ENCODE measurements around the gene HOXA13.

The HOXA13 gene

DNA sequence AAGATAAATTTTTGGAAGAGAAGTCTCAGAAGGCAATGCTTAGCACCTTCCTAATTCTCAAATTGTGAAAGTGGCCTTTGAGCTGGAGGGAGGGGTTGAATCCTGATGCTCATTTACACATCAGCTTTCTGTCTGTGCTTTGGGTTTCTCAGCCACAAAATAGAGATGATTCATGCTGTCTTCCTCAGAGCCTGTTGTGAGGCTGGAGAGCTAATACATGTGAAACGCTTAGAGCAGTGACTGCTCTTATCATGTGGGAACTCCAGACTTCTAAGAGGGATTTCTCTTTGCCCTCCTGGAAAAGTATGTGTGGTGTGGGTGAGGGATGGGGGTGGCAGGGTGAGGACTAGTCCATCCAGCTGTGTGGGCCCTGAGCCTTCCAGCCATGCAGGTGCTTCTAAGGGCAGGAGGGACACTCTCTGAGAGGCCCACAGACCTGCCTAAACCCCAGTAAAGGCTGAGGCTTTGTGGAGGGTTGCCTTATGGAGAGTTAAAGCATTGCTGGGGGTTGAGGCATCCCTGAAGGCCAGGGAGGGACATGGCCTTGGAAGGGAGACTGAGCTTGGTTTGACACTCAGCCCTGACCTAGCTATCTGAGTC, 37.9 kb upstream of the HOXA13 start:
- no peak for DNase-seq (ENCODE audit: low spot score)

DNA sequence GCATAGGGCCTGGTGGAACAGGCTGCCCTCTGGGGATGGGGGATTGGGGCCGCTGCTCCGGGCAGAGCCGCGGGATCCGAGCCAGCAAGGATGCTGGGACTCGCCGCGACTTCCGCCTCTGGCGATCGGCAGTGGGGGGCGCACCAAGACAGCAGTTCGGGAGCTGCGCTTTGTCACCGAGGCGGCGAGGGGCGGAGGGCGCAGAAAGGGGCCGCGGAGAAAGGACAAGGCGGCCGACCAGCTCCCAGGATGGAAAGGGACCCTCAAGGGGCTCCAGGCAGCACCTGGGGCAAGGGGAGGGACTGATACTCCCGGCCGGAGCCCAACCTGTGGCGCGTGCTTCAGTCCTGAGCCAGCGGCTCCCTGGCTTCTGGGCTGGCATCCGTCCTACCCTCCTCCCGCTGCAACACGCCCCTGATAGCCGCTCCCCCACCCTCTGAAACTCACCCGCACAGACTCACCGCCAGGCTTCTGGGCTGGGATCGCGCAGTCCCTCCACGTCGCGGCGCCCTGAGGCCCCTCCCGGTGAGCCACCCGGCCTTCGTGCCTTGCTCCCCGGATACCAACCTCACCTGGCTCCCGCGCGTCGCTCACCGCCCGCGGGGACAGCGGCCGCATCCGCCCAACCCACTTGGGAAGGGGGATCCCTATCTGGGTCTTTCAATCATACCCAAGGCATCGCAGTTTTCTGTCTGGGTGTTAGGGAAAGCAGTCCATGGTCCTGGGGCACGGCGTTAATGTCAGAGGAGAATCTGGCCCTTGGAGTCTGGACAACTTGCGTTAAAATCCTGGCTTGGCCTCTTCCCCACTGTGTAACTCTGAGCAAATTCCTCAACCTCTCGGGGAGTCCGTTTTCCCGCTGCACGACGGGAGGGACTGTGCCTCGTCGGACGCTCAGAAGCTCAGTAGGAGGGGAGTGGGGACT, 35.8 kb upstream of the HOXA13 start:
- no peak for DNase-seq (ENCODE audit: low spot score)

DNA sequence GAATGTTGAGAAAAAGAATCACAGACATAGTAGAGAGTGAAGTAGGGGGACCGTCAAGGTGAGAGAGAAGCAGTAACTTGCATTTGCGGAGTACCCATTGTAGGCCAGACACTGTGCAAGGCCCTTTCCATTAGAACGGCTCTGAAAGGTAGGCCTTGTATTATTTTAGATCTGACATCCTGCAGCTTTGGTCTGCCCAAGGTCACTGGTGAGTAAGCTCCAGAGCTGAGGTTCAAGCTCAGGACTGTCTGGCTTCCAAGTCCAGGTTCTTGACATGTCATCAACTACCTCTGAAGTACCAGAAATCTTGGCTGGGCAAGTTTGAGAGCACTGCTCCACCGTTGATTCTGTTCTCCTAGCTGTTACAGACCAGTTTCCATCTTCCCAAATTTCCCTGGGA, 29.6 kb upstream of the HOXA13 start:
- no peak for DNase-seq (ENCODE audit: low spot score)

DNA sequence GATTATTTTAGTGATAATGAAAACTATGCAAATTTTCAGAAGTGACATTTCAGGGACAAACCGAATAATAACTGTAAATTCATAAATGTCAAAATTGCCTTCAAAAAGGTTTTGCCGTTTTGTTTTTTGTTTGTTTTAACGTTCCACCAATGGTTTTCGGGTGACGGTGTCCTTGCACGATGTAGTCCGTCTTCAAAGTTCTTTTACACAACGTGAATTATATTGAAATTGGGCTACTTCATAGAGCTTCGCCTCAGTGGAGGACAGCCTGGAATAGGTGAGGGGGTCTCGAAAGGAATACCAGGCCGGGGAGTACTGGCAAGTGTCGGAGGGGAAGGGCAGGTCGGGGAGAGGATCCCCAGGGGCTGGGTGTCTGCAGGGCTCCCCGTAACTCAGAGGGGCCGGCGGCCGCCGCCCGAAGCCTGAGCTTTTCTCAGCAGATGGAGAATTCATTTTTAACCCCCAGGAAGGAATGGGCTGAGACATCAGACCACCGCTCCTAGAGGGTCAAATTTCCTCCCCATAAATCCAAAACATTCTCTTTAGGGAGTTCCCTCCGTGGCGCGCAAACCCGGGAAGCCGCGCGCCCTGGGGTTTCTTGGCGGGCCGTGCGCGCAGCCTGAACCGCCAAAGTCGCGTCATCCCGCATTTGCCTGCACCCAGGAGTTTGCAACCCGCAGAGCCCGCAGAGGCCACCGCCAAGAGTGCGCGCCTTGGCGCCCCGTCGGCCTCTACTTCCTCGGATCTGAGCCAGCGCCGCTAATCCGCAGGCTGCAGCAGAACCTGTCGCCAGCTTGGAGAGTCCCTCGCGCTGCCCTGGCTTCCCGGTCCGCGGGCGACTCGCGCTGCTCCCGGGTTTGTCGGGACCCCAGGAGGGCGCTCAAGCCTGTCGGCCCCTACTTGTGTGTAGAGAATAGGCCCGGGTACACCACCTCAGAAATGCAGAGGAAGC, 25.4 kb upstream of the HOXA13 start:
- DNase-seq (ENCODE audit: low spot score), result no peak

DNA sequence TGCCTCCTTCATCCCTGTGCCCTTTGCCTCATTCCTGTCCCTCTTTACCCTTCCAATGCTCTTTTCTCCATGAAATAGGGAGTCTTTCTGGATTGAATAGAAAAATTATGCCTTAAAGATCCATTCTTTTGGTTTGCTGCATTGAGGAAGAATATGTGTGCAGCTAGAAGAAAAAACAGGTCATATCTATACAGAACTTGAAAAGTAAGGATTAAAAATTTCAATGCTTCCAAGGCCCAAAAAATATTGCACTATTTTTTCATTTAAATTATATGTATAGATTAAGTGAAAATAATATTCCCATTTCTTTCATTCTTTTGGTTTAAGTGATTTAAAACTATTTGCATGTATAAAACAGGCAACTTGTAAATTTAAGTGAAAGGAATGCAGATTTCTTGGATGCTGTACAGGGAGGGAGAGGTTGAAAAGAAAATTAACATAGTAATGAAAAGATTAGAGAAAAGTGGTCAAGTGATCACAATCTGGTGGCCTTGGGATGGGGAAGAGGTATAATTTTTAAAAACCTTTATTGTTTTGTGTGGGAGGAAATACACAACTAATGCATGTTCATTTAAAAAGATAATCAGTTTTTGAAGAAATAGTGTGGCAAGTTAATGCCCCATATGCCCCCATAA, 24.2 kb upstream of the HOXA13 start:
- DNase-seq (ENCODE audit: low spot score), result no peak

DNA sequence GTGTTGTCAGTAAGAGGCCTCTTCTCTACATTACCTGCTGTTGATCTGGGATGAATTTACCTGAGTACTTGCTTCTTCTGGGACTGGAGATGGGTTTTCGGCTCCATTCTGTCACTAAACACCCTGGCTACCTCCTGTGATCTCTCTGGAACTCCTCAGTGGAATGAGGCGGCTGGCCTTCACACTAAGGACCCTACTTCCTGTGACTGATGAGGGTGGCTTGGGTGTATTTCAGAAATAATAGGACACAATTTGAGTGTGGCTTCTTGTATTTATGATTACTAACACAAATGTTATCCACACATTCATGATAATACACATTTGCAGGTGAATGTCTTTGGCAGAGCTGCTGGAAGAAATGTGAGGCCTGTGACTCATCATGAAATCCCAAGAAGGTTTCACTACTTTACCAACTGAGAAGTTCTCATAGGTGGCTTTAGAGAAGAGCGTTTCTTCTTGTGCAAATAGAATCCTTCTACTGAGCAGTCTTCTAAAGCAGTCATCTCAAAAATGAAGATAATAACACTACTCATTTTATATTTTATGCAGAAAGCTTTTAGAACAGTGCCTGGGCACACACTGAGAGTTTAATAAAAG, 21.4 kb upstream of the HOXA13 start:
- no peak for DNase-seq (ENCODE audit: low spot score)

DNA sequence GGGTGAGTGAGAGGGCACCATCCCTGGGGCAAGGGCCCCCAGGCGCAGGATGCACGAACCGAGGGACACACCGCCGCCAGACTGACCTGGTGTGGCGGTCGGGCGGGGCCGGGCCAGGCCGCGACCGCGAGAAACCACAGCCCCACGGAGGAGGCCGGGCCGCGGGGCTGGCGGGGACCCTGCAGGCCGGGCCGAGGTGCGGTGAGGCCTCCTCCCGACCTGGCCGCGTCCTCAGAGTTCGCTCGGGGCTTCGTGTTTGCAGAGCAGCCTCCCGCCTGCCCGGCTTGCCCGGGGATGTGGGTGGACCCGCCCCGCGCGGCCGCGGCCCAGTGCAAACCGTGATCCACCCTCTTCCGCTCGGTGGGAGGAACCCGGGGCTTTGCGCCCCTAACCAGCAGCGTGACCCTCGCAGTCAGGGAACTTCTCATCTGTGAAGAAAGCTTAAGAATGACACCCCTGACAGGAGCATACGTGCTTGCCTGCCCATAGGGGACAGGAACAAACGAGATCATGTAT, 20.6 kb upstream of the HOXA13 start:
- no peak for DNase-seq (ENCODE audit: low spot score)

DNA sequence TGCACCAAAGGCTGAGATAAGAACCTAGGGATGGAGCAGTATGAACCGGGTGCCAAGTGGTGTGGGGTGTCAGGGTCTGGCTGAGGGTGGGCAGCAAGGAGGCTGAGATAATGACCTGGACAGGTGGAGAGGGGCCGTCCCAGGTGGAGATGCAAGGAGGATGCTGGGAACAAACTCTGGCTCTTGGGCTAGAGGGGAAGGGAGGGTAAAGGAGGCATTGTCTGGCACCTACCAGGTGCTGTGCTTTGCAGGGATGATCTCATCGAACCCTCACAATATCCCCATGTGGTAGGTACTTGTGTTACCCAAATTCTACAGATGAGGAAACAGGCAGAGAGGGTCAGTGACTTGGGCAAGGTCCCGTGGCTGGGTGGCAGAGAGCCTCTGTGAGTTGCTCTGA, 19.9 kb upstream of the HOXA13 start:
- DNase-seq (ENCODE audit: low spot score), result no peak

DNA sequence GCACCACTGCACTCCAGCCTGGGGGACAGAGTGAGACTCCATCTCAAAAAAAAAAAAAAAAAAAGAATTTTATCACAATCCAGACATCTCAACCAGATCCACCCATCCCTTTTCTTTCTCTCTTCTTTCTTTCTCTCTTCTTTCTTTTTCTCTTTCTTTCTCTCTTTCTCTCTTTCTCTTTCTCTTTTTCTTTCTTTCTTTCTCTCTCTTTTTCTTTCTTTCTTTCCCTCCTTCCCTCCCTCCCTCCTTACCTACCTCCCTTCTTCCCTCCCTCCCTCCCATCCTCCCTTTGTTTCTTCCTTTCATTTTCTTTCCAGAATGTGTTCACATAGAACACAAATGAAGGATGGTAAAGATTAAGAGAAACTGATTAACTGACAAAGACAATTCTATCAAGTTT, 18.1 kb upstream of the HOXA13 start:
- DNase-seq (ENCODE audit: low spot score), result no peak

DNA sequence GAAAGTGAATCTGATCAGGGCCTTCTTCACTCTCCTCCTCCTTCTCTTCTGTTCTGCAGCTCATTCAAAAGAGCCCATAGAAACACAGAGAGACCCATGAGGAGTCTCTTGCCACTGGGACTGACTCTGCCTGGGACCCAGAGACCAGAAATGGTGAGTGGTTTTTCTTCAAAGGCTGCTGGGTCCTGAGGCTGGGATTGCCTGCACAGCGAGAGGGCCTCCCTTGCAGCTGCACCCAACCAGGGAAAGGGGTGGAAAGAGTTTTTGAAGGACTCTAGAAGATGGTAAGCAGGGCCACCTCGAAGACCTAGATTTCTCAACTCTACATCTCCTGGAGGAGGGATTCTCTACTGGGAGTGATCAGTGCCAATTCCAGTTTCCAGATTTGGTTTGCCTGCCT, 15.5 kb upstream of the HOXA13 start:
- DNase-seq (ENCODE audit: low spot score), result no peak

DNA sequence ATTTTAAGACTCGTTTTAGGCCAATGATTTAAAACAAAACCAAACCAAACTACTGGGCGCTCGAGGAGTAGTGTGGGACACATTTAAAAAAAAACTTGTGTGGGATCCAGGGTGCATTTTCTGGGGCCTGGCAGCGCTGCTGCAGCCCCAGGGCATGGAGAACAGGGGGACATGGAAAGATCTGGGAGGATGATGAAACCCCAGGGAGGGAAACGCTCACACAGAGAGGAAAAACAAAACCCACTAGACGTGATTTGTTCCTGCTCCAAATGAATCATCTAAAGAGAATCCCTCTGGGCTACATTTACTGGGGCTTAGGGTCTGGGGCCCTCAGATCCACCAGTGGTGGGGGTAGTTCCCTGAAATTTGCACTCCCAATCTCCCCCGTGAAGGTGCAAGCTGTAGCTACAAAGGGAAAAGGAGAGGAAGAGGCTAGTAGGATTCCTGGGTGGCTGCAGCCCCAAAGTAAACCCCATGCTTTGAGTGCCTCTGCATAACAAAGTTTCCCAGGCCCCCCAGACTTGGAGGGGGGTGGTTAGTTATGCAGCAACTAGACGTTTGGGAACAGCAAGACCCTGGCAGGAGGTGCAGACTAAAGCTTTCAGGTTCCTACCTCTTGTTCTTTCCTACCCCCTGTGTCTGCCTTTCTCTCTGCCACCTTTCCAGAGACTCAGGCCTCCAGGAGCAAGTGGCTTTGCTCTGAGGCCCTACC, 14.5 kb upstream of the HOXA13 start:
- no peak for DNase-seq (ENCODE audit: low spot score)

DNA sequence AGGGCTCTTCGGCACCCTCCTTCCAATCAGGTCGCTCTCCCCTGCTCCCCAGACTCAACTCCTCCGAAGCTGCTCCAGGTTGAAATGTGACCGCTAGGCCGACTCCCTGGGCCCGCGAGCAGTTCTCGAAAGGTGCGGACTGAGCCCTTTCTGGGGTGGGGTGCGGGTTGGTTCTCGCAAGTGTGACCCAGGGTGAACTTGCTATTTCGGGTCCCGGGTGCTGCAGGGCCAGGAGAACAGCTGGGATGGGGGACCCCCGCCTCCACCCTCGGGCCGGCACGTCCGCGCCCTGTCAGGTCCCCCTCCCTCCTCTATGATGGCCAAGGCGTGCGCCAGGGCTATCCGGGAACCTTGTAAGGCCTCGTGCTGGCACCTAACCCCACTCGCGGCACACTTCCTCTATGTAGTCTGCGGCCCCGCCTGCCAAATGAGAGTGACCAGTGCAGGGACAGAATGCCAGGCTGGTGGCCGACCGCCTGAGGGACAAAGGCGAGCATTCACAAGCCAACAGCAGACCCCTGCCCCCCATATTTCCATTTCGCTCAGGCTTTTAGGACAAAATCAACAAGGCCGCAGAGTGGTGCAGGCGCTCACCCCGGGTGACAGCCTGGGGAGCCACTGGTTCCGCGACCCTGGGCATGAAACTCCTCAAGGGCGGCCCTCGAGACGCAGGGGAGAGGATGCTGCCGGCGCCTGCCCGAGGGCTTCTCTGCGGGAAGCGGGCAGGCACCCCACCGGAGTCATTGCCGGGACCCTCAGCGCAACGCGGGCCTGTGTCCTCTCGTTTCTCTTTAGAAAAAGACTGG, 13.7 kb upstream of the HOXA13 start:
- DNase-seq (ENCODE audit: low spot score), result no peak

DNA sequence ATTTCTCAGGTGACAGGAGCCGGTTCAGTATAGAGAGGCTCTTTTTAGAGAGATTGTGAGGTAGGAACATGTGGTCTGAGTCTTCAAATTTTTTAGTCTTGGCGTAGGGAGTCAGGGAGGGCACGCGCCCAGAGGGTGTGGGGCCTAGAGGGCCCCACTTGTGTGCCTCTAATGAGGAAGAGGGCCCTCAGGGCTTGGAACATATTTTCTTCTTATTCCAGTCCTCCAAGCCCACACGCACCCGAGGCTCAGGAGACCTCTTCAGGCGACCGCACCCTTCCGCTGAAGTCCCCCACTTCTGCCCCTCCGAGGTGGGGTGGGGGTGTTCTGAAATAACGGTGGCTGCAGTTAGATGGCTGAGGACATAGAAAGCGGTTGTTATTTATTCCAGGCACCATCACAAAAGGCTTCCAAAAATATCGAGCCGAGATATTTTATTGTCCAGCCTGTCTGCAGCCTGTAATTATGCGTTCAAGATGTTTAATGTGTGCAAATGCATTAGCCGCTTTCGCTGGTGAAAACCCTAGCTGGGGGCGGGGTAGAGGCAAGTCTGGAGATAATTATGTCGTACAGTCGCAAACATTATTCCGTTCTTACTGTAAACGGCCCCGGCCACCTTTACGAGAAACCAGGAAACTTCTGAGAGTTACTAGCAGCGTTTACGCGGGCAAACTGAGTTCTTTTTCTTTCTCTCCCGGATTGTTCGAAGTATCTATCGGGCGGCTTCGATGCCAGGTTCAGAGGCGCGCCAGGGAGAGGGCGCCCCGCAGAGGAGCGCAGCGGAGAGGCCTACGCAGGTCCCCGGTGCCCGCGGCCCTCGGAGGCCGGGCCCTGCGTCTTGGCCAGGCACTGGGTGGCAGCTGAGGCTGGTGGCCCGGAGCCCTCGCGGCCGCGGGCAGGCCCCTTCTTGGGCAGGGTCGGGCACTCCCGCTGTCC, 12.9 kb upstream of the HOXA13 start:
- no peak for DNase-seq (ENCODE audit: low spot score)

DNA sequence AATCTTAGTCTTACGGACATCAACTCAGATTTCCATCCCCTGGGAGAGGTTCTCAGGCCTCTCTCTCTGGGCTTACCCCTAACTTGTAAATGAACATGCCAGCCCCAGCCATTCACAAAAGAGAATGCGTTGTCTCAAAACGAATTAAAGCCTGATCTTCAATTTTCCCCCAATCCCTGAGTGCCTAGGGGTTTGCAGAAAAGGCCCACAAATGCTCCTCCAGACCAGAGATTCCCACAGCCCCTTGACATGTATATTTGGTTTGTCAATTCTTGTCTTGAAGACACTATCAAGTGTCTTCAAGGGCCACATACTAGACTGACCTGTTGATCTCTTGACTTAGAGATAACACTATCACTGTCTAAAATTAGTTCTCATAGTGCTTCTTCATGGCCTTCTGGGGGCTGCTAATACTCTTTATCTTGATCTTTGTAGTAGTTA, 11.9 kb upstream of the HOXA13 start:
- DNase-seq (ENCODE audit: low spot score), result no peak

DNA sequence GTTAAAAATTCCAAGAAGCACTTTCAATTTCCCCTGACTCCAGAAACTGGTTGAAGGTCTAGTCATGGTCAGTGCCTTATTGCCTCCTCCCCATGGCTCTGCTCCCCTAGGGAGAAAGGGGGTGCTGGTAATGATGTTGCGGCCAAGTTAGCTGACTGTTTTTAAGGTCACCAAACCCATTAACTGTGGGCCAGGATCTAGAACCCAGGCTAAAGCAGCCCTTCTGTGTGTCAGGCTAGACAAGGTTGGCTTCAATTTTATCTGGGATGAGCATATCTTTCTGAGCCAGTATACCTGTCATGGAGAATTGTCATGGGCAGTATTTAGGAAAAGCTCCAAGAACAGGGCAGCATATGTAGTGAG, 11.2 kb upstream of the HOXA13 start:
- no peak for DNase-seq (ENCODE audit: low spot score)

DNA sequence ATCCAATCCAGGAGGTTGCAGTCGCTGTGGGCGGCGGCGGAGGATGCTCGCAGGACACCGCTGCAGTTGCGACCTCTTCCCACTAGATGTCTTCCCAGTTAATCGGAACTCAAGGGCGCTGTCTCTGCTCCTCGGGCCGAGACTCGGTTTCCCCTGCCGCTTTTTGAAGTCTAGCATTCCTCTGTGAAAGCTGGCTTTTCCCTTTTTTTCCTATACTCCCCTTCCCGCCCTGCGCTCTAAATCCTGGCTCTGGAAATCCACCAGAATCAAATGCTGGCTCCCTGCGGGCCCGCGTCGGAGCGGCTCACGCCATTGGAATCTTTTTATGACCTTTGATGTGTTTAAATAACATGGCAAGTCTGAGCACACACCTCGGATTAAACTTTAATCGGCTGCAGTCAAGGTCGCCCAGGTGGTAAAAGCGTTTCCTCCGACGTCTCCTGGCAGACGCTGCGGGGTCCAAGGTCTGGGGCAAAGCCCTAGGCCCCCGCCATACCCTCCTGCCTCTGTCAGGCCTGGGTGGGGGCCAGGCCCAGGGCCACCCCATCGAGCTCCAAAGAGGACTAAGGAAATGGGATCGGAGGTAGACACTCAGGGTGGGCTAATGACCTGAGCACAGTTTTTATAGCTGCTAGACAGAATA, 10.7 kb upstream of the HOXA13 start:
- DNase-seq (ENCODE audit: low spot score), result no peak

DNA sequence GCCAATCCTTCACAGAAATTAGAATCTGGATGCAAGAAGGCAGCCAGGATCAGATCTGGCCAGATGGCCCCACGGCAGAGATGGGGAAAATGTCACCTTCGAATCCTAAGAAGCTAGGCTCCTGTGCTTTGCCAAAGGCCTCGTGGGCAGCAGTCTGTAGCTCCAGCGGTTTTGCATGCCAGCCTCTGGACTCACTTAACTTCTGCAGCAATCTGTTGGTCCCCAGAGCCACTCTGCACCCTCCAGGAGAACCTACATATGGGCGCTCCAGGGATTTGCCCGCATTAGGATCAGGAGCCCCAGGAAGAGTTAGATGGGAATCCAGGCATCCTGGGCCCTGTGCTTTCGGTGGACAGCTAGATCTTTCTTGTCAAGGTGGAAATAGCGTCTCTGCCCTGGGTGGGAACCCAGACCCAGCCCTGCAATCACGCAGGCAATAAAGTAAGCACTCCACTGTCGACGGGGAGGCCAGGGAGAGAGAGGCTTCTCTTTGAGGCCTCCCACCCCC, 10.1 kb upstream of the HOXA13 start:
- DNase-seq (ENCODE audit: low spot score), result no peak

DNA sequence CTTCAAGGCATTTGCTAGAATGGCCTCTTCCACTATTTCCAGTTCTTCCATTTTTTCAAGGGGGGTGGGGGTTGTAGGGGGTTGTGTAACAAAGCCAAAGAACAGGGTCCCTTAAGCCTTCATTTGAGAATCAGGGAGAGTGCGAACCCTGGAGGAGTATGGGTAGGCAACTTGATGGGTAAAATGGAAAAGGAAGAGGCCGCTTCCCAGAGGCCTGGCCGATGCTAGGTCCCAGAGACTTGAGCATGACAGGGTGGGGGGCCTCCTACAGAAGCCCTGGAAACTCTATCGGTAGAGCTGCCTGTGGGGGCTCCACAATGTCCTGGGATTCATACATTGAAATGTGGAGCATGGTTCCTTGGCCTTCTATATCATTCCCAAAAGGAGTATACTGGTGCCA, 9.1 kb upstream of the HOXA13 start:
- DNase-seq (ENCODE audit: low spot score), result no peak

All from pons (tissue), 1 donor.